ENCODE data around the gene RANBP3L.

DNA sequence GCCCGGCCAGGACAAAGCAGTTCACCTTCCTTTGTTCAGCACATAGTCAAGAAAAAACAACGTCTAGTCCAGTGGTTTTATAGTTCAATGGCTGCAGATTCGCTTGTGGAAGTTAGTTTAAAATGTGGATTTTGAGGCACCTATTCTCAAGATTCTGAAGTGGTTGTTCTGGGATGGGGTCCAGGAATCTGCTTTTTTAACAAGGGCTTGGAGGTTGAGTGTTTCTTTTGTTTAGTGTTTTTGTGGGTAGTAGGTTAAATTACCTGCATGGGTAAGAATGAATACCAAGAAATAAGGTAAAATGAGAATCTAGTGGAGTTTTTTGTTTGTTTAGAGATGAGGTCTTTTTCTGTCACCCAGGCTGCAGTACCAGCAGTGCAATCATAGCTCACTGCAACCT lies 31.5 kb downstream of the RANBP3L start:
- TF ChIP-seq EP300 (IDR thresholded peaks at IDR 0.05) (no peak), POLR2A (IDR thresholded peaks at IDR 0.05) (no peak)
- TF ChIP-seq, protein P1, sequence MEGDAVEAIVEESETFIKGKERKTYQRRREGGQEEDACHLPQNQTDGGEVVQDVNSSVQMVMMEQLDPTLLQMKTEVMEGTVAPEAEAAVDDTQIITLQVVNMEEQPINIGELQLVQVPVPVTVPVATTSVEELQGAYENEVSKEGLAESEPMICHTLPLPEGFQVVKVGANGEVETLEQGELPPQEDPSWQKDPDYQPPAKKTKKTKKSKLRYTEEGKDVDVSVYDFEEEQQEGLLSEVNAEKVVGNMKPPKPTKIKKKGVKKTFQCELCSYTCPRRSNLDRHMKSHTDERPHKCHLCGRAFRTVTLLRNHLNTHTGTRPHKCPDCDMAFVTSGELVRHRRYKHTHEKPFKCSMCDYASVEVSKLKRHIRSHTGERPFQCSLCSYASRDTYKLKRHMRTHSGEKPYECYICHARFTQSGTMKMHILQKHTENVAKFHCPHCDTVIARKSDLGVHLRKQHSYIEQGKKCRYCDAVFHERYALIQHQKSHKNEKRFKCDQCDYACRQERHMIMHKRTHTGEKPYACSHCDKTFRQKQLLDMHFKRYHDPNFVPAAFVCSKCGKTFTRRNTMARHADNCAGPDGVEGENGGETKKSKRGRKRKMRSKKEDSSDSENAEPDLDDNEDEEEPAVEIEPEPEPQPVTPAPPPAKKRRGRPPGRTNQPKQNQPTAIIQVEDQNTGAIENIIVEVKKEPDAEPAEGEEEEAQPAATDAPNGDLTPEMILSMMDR (IDR thresholded peaks at IDR 0.05), result no peak
